ENCODE results near the gene MRFAP1L1.
A peak's percentile ranks its signal among the peaks of the same experiment; 100 is the strongest.

Gene MRFAP1L1

GRCh38 chr4:6706173-6706572 lies 3.5 kb downstream of the MRFAP1L1 start:
- ATAC-seq (no peak), DNase-seq (ENCODE audit: low spot score in 2 of 2) (no peak)
- Mint-ChIP-seq H3K4me3 (peak overlapping the region; percentile 100), H3K9me3 (no peaks in the 10 kb centered on the region), H3K27ac (peak overlapping the region; percentile 99), H3K36me3 (peaks cover 62% of the 10 kb centered on the region), H3K4me1 (peaks cover 77% of the 10 kb centered on the region)

GRCh38 chr4:6705646-6706045 lies 4.0 kb downstream of the MRFAP1L1 start:
- H3K4me1 Mint-ChIP-seq, result peaks cover 73% of the 10 kb centered on the region

GRCh38 chr4:6703786-6704185 lies 5.9 kb downstream of the MRFAP1L1 start:
- Mint-ChIP-seq H3K4me1 (peaks cover 74% of the 10 kb centered on the region), H3K36me3 (peaks cover 67% of the 10 kb centered on the region), H3K9me3 (no peaks in the 10 kb centered on the region), H3K27ac (peak overlapping the region; percentile 87), H3K4me3 (peak overlapping the region; percentile 19)
- DNase-seq (ENCODE audit: low spot score in 2 of 2) (no peak), ATAC-seq (peak; percentile 78)

More at GRCh38 chr4:6705646-6706045, 4.0 kb downstream of the MRFAP1L1 start:
- DNase-seq (ENCODE audit: low spot score in 2 of 2) (no peak), ATAC-seq (no peak)
- H3K27ac Mint-ChIP-seq, result peak overlapping the region; percentile 99
- H3K9me3 Mint-ChIP-seq, result no peaks in the 10 kb centered on the region
- peaks cover 67% of the 10 kb centered on the region for H3K36me3 Mint-ChIP-seq
- H3K4me3 Mint-ChIP-seq, result peak overlapping the region; percentile 100

- Mint-ChIP-seq H3K9me3 (no peaks in the 10 kb centered on the region), H3K4me1 (peaks cover 72% of the 10 kb centered on the region), H3K36me3 (peaks cover 56% of the 10 kb centered on the region), H3K27ac (no peak overlapping the region), H3K4me3 (no peak overlapping the region)
- DNase-seq (ENCODE audit: low spot score in 2 of 2), result no peak
- ATAC-seq, result no peak
Observed at GRCh38 chr4:6702761-6703160, 6.9 kb downstream of the MRFAP1L1 start.

- H3K4me1 Mint-ChIP-seq, result peaks cover 68% of the 10 kb centered on the region
- DNase-seq (ENCODE audit: low spot score in 2 of 2), result no peak
- H3K4me3 Mint-ChIP-seq, result no peak overlapping the region
- ATAC-seq, result no peak
- no peak overlapping the region for H3K27ac Mint-ChIP-seq
- H3K9me3 Mint-ChIP-seq, result no peaks in the 10 kb centered on the region
- H3K36me3 Mint-ChIP-seq, result peaks cover 42% of the 10 kb centered on the region
Observed at GRCh38 chr4:6701371-6701770, 8.3 kb downstream of the MRFAP1L1 start.

- Mint-ChIP-seq H3K4me1 (peaks cover 68% of the 10 kb centered on the region), H3K4me3 (no peak overlapping the region), H3K36me3 (peaks cover 41% of the 10 kb centered on the region), H3K27ac (peak overlapping the region; percentile 99), H3K9me3 (no peaks in the 10 kb centered on the region)
- no peak for DNase-seq (ENCODE audit: low spot score in 2 of 2)
- ATAC-seq, result no peak
Observed at GRCh38 chr4:6699903-6700302, 9.8 kb downstream of the MRFAP1L1 start.

- Mint-ChIP-seq H3K36me3 (peaks cover 41% of the 10 kb centered on the region), H3K4me3 (no peak overlapping the region), H3K27ac (peak overlapping the region; percentile 99), H3K4me1 (peaks cover 68% of the 10 kb centered on the region), H3K9me3 (no peaks in the 10 kb centered on the region)
- ATAC-seq, result no peak
- no peak for DNase-seq (ENCODE audit: low spot score in 2 of 2)
Observed at GRCh38 chr4:6699388-6699787, 10.3 kb downstream of the MRFAP1L1 start.

GRCh38 chr4:6697131-6697530 lies 12.5 kb downstream of the MRFAP1L1 start:
- H3K27ac Mint-ChIP-seq, result peak overlapping the region; percentile 99
- H3K4me1 Mint-ChIP-seq, result peaks cover 77% of the 10 kb centered on the region

GRCh38 chr4:6696611-6697010 lies 13.1 kb downstream of the MRFAP1L1 start:
- ATAC-seq (peak; percentile 78), DNase-seq (ENCODE audit: low spot score in 2 of 2) (no peak)
- peaks cover 77% of the 10 kb centered on the region for H3K4me1 Mint-ChIP-seq
- H3K27ac Mint-ChIP-seq, result peak overlapping the region; percentile 99
- H3K4me3 Mint-ChIP-seq, result peak overlapping the region; percentile 69
- H3K36me3 Mint-ChIP-seq, result peaks cover 20% of the 10 kb centered on the region
- H3K9me3 Mint-ChIP-seq, result no peaks in the 10 kb centered on the region

More at GRCh38 chr4:6697131-6697530, 12.5 kb downstream of the MRFAP1L1 start:
- Mint-ChIP-seq H3K4me3 (peak overlapping the region; percentile 69), H3K36me3 (peaks cover 24% of the 10 kb centered on the region), H3K9me3 (no peaks in the 10 kb centered on the region)
- ATAC-seq, result peak; percentile 25
- DNase-seq (ENCODE audit: low spot score in 2 of 2), result no peak

GRCh38 chr4:6695660-6696610 lies 13.7 kb downstream of the MRFAP1L1 start:
- Mint-ChIP-seq H3K4me3 (peak overlapping the region; percentile 69), H3K4me1 (peaks cover 82% of the 10 kb centered on the region), H3K27ac (peak overlapping the region; percentile 99), H3K36me3 (peaks cover 14% of the 10 kb centered on the region), H3K9me3 (no peaks in the 10 kb centered on the region)
- peak in 1 of 2 donors; percentile 77 for DNase-seq (ENCODE audit: low spot score in 2 of 2)
- peak; percentile 80 for ATAC-seq

- H3K4me3 Mint-ChIP-seq, result peak overlapping the region; percentile 69
- H3K4me1 Mint-ChIP-seq, result peaks cover 85% of the 10 kb centered on the region
- H3K36me3 Mint-ChIP-seq, result peaks cover 14% of the 10 kb centered on the region
- H3K27ac Mint-ChIP-seq, result peak overlapping the region; percentile 99
- no peaks in the 10 kb centered on the region for H3K9me3 Mint-ChIP-seq
- DNase-seq (ENCODE audit: low spot score in 2 of 2) (no peak), ATAC-seq (no peak)
Observed at GRCh38 chr4:6694177-6694901, 15.3 kb downstream of the MRFAP1L1 start.

GRCh38 chr4:6693231-6694176 lies 16.2 kb downstream of the MRFAP1L1 start, which contains the start of gene S100P:
S100P (plus strand) TSS chr4:6693878; CDS start chr4:6693933, 55 bp downstream.
- Mint-ChIP-seq H3K4me3 (peak within 1 kb of the TSS; percentile 69), H3K27ac (peak within 1 kb of the TSS; percentile 99), H3K36me3 (peaks cover 22% of the 10 kb centered on the region), H3K9me3 (no peaks in the 10 kb centered on the region), H3K4me1 (peaks cover 89% of the 10 kb centered on the region)
- DNase-seq (ENCODE audit: low spot score in 2 of 2), result no peak
- ATAC-seq, result no peak

- H3K27ac Mint-ChIP-seq, result peak overlapping the region; percentile 99
- H3K9me3 Mint-ChIP-seq, result no peaks in the 10 kb centered on the region
- peak overlapping the region; percentile 69 for H3K4me3 Mint-ChIP-seq
- DNase-seq (ENCODE audit: low spot score in 2 of 2) (no peak), ATAC-seq (no peak)
- H3K36me3 Mint-ChIP-seq, result peaks cover 24% of the 10 kb centered on the region
- H3K4me1 Mint-ChIP-seq, result peaks cover 89% of the 10 kb centered on the region
Observed at GRCh38 chr4:6692806-6693205, 16.9 kb downstream of the MRFAP1L1 start.

- Mint-ChIP-seq H3K4me1 (peaks cover 93% of the 10 kb centered on the region), H3K27ac (peak overlapping the region; percentile 99), H3K9me3 (no peaks in the 10 kb centered on the region), H3K4me3 (peak overlapping the region; percentile 69), H3K36me3 (peaks cover 24% of the 10 kb centered on the region)
- DNase-seq (ENCODE audit: low spot score in 2 of 2) (no peak), ATAC-seq (no peak)
Observed at GRCh38 chr4:6692379-6692778, 17.3 kb downstream of the MRFAP1L1 start.

Measured in stimulated activated effector memory CD8-positive, alpha-beta T cell treated with anti-CD3 and anti-CD28 coated beads, Interleukin-12 subunit alpha, Interleukin-12 subunit beta, amount 100 ng/mL, for 72 hours (primary cell).